ENCODE results near the gene MYO19. TPM values are rescaled to one million over a fixed set of nuclear protein-coding genes. Genes with fewer than 3 reads are reported as not detected.

Gene MYO19
- total and polyA plus RNA-seq, 2 of the 4 experiments (the other 2 are of a cell fraction): 35.8 to 55.6 TPM

DNA sequence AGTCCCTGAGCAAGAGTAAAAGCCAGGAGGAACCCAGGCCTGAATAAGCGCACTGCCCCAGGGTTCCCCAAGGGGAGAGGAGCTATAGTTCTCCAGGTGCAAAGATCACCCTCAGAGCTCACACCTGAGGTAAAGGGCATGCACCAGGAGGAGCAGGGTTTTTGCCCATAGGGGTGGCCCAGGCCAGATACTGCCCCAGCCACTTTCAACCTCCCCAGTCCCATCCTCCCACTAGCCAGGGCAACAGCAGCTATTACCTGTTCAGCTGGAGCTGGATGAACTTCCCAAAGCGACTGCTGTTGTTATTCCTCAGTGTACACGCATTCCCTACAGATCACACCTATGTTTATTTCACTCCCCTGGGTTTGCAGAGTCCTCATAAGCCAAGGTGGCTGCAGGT lies 19.8 kb downstream of the MYO19 start:
- peaks cover 31% of the 10 kb centered on the region for H3K36me3 ChIP-seq (ENCODE audit: control insufficient read depth, insufficient read depth, low read length)
- no peak overlapping the region for H2AK9ac ChIP-seq (replicated peaks; ENCODE audit: low read depth, low read length, poor library complexity)
- no peaks in the 10 kb centered on the region for H3K79me1 ChIP-seq (ENCODE audit: low read depth in 1 of 2, low read length in 2 of 2)
- H3K4me3 ChIP-seq (ENCODE audit: insufficient read depth, low read depth, low read length): no peak overlapping the region
- H3K4me2 ChIP-seq (ENCODE audit: low read depth, low read length): no peak overlapping the region
- TF ChIP-seq RFX5 (IDR thresholded peaks at IDR 0.05; ENCODE audit: low read depth, low read length) (no peak), ELK1 (IDR thresholded peaks at IDR 0.05; ENCODE audit: borderline replicate concordance, low read depth, low read length) (no peak), MAFK (IDR thresholded peaks at IDR 0.05; ENCODE audit: low read depth, low read length) (no peak), CEBPB (IDR thresholded peaks at IDR 0.05; ENCODE audit: low read depth, low read length) (no peak), SMC3 (IDR thresholded peaks at IDR 0.05; ENCODE audit: low read depth, low read length) (no peak)
- in situ Hi-C loops (cut with MboI; ENCODE audit: low sequenced_read_pairs) (no loop called here), intact Hi-C loops (cut with micrococcal nuclease) (no loop called here), dilution Hi-C loops (cut with HindIII; ENCODE audit: low sequenced_read_pairs, unreplicated experiment) (no loop called here)
- no peaks in the 10 kb centered on the region for H3K4me1 ChIP-seq (ENCODE audit: control insufficient read depth, insufficient read depth, low read length)
- H3K27ac ChIP-seq (ENCODE audit: insufficient read depth, low read length): no peak overlapping the region
- H4K91ac ChIP-seq (ENCODE audit: insufficient read depth, low read depth, low read length): no peak overlapping the region
- no peaks in the 10 kb centered on the region for H3K27me3 ChIP-seq (ENCODE audit: control insufficient read depth, insufficient read depth, low read length)
- H2BK5ac ChIP-seq (ENCODE audit: low read depth, low read length, poor library complexity, severe bottlenecking): no peak overlapping the region
- no peak overlapping the region for H2AFZ ChIP-seq (replicated peaks; ENCODE audit: low read length, poor library complexity)
- H3K4ac ChIP-seq (ENCODE audit: low read depth, low read length): no peak overlapping the region
- H2BK20ac ChIP-seq (ENCODE audit: low read depth, low read length): no peak overlapping the region
- H3K9me3 ChIP-seq (ENCODE audit: control insufficient read depth, insufficient read depth, low read length): no peaks in the 10 kb centered on the region
- ATAC-seq (ENCODE audit: low read depth) (no peak), DNase-seq (no peak)
- no peak overlapping the region for H2BK120ac ChIP-seq (ENCODE audit: low read depth, low read length)
- peaks cover 15% of the 10 kb centered on the region for H3K9me1 ChIP-seq (ENCODE audit: insufficient read depth, low read length)
- H3K18ac ChIP-seq (ENCODE audit: low read depth, low read length): no peak overlapping the region
- H3K56ac ChIP-seq (ENCODE audit: extremely low read depth, insufficient read depth, low read length): no peak overlapping the region
- H3K14ac ChIP-seq (replicated peaks; ENCODE audit: low read depth, low read length): no peak overlapping the region
- POLR2A ChIA-PET (ENCODE audit: unreplicated experiment): no interaction called here
- H3K9ac ChIP-seq (ENCODE audit: low read depth, low read length): no peak overlapping the region
- H2BK15ac ChIP-seq (ENCODE audit: low read depth, low read length): no peak overlapping the region
- H2AK5ac ChIP-seq (ENCODE audit: low read depth, low read length): no peak overlapping the region
- no peak overlapping the region for H4K5ac ChIP-seq (ENCODE audit: low read depth, low read length)
- CTCF ChIA-PET: no interaction called here
- no peak overlapping the region for H3K23ac ChIP-seq (ENCODE audit: low read depth, low read length)
- no peak overlapping the region for H4K8ac ChIP-seq (ENCODE audit: low read depth in 2 of 2, low read length in 2 of 2)
- no TSS peak for BruUV-seq (replicated peaks)
- no CpG with 5 or more reads among the region's 3 CpGs for WGBS, 2 experiments (ENCODE audit: extremely low coverage in 2 of 2, insufficient read length in 1 of 2)
- H4K20me1 ChIP-seq (ENCODE audit: insufficient read depth, low read length): no peaks in the 10 kb centered on the region

All from IMR-90 (cell line).